K562 (cell line): ENCODE measurements around the gene VWA7. TPM values are rescaled to one million over a fixed set of nuclear protein-coding genes. Genes with fewer than 3 reads are reported as not detected.

Experiments
- CBFA2T2 ChIP-seq: fragments of 450-650 bp; conservative IDR thresholded peaks from 2 replicates; pipeline ENCODE4 v1.6.1; 2017; ENCODE audit warnings: mild to moderate bottlenecking
- CEBPB ChIP-seq: fragments of 450-650 bp; IDR thresholded peaks from 2 replicates; pipeline ENCODE4 v1.6.1; 2016; ENCODE audit warnings: missing genetic modification characterization, missing compliant biosample characterization
- FOSL1 ChIP-seq: fragments of 200-800 bp; sonication (Bioruptor generic); conservative IDR thresholded peaks from 2 replicates; pipeline ENCODE4 v1.6.1; 2016; ENCODE audit warnings: missing genetic modification characterization, missing compliant biosample characterization
- IRF2 ChIP-seq: sonication (generic); formaldehyde crosslinking; IDR thresholded peaks from 2 replicates; pipeline ENCODE4 v1.8.1; 2022; ENCODE audit warnings: mild to moderate bottlenecking, missing genetic modification reagents
- NEUROD1 ChIP-seq: fragments of 150-350 bp; IDR thresholded peaks from 2 replicates; pipeline ENCODE4 v1.6.1; 2014; ENCODE audit warnings: borderline replicate concordance, low read length, low read depth; ENCODE audit not compliant: partially characterized antibody
- NR2C2 ChIP-seq, 2 experiments: fragments of 200-800 bp in 1 of 2; sonication (Bioruptor generic) in 1 of 2; sonication (generic) in 1 of 2; formaldehyde crosslinking in 1 of 2; IDR thresholded peaks; 2 replicates each; pipeline versions ENCODE4 v1.6.1 to v1.8.0; 2016 to 2022; ENCODE audit warnings: mild to moderate bottlenecking in 1 of 2, missing compliant biosample characterization in 1 of 2, missing genetic modification characterization in 1 of 2, missing genetic modification reagents in 1 of 2
- PML ChIP-seq: IDR thresholded peaks from 2 replicates; pipeline ENCODE4 v1.6.1; 2012; ENCODE audit warnings: low read length, inconsistent platforms
- POU5F1 ChIP-seq: fragments of 150-350 bp; IDR thresholded peaks from 2 replicates; pipeline ENCODE4 v1.6.1; 2014; ENCODE audit warnings: borderline replicate concordance, low read length, low read depth, mild to moderate bottlenecking; ENCODE audit not compliant: partially characterized antibody
- PYGO2 ChIP-seq: fragments of 450-650 bp; IDR thresholded peaks from 2 replicates; pipeline ENCODE4 v1.6.1; 2016; ENCODE audit warnings: mild to moderate bottlenecking, missing genetic modification characterization, moderate library complexity, missing compliant biosample characterization
- SIRT6 ChIP-seq: IDR thresholded peaks from one replicate; pipeline ENCODE4 v1.6.1; 2012; ENCODE audit warnings: low read depth, mild to moderate bottlenecking, control low read depth, inconsistent platforms, low read length, moderate library complexity
- SLC30A9 ChIP-seq: fragments of 250-450 bp; sonication (Bioruptor Pico); IDR thresholded peaks from 2 replicates; pipeline ENCODE4 v1.8.0; 2022; ENCODE audit warnings: mild to moderate bottlenecking, moderate library complexity
- YBX1 ChIP-seq: fragments of 450-650 bp; IDR thresholded peaks from 2 replicates; pipeline ENCODE4 v1.7.1; 2016; ENCODE audit warnings: mild to moderate bottlenecking
- ZNF12 ChIP-seq: sonication (generic); formaldehyde crosslinking; IDR thresholded peaks from 2 replicates; pipeline ENCODE4 v1.4.0; 2020; ENCODE audit warnings: mild to moderate bottlenecking, missing genetic modification reagents
- ZNF408 ChIP-seq: fragments of 250-450 bp; sonication (Bioruptor Pico); IDR thresholded peaks from 2 replicates; pipeline ENCODE4 v1.4.0; 2020; ENCODE audit warnings: low read depth, mild to moderate bottlenecking, moderate library complexity
- polyA plus RNA-seq, 8 experiments: library from polyadenylated mRNA; depleted of rRNA in 4 of 8; stranded (reverse) in 5 of 8; unstranded in 3 of 8; fragments of >200 nt; fragmentation: Nextera tagmentation in 2 of 8; fragmentation: Illumina TruSeq in 1 of 8; extraction: Ambion mirVana in 2 of 8; extraction: Trizol in 1 of 8; gene quantifications; 2 replicates each; pipeline versions ENCODE4 v1.2.1 to v1.2.3, GENCODE V29; 2011 to 2014; ENCODE audit warnings: inconsistent platforms in 1 of 8, missing spikeins in 1 of 8
- total RNA-seq, 7 experiments: library from RNA; depleted of rRNA in 6 of 7; stranded (reverse); fragments of >200 nt in 6 of 7; fragmentation: Illumina TruSeq in 2 of 7; extraction: Trizol in 2 of 7; gene quantifications; 2 replicates each; pipeline versions ENCODE4 v1.2.1 to v1.2.3, GENCODE V29; 2011 to 2021; ENCODE audit warnings: low replicate concordance in 1 of 7
- TF ChIP-seq, protein P1 (sequence below): fragments of 250-450 bp; sonication (Bioruptor Pico); IDR thresholded peaks from 2 replicates; pipeline ENCODE4 v1.4.0; 2020; ENCODE audit warnings: mild to moderate bottlenecking, moderate library complexity
- TF ChIP-seq, protein P2 (sequence below): sonication (generic); formaldehyde crosslinking; IDR thresholded peaks from 2 replicates; pipeline ENCODE4 v1.8.0; 2022; ENCODE audit warnings: missing genetic modification reagents, mild to moderate bottlenecking, borderline replicate concordance
- TF ChIP-seq, protein P3 (sequence below): fragments of 150-350 bp; conservative IDR thresholded peaks from 2 replicates; pipeline ENCODE4 v1.6.1; 2014; ENCODE audit warnings: low read length
- TF ChIP-seq, protein P4 (sequence below): fragments of 250-450 bp; sonication (Bioruptor Pico); IDR thresholded peaks from 2 replicates; pipeline ENCODE4 v1.8.0; 2021; ENCODE audit warnings: mild to moderate bottlenecking, moderate library complexity
- TF ChIP-seq, protein P5 (sequence below): fragments of 450-650 bp; IDR thresholded peaks from 2 replicates; pipeline ENCODE4 v1.6.1; 2017; ENCODE audit warnings: antibody characterized with exemption

The VWA7 gene
- total and polyA plus RNA-seq, 9 of the 15 experiments (the other 6 are each of a cell fraction or from before 2014, with no cell fraction given): 0.18 to 2.9 (median 0.95) TPM

DNA sequence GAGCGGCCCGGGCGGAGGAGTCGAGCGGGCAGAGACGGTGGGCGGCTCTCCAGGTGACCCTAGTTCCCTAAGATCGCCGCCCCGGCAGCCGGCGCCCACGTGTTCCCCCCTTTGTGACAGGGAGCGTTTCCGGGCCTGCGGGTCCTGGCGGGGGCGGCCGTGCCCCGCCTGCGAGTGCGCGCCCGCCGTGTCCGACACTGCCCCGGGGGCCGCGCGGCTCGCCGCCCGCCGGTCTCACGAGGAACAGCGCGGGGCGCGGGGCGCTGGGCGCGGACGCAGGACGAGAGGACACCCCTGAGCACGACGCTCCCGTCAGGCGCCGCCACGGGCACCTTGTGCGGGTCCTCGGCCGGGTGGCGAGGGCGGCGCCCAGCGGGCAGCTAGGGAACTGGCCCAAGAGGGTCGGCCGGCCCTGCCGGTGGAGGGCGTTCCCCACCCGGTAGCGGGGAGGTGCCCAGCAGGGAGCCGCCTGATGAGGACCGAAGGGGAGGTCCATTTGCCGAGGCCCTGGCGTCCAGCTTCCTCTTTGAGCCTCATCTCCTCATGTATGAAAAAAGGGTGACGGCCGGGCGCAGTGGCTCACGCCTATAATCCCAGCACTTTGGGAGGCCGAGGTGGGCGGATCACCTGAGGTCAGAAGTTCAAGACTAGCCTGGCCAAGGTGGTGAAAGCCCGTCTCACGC, 18.6 kb upstream of the VWA7 start, which contains the start of gene VARS1 (continued):
- TF ChIP-seq SLC30A9 (CRISPR knock-in tag) (0 out of 2 replicates have a peak, but pooled peaks have one; percentile 55), CBFA2T2 (0 out of 2 replicates have a peak, but pooled peaks have one; percentile 22), ZNF408 (CRISPR knock-in tag) (no peak), CEBPB (tag) (no peak), SIRT6 (no peak), NEUROD1 (peak; percentile 82), PML (peak; percentile 20), FOSL1 (tag) (peak; percentile 64), ZNF12 (peak; percentile 70; the same call in 1 of the 2 replicates), POU5F1 (peak; percentile 82), NR2C2 (CRISPR knock-in tag; IDR thresholded peaks at IDR 0.05) (peak; percentile 74), NR2C2 (tag; IDR thresholded peaks at IDR 0.05) (peak; percentile 91), IRF2 (peak; percentile 88), YBX1 (no peak), PYGO2 (tag) (peak; percentile 13; the same call in 1 of the 2 replicates)
- TF ChIP-seq, protein P1, sequence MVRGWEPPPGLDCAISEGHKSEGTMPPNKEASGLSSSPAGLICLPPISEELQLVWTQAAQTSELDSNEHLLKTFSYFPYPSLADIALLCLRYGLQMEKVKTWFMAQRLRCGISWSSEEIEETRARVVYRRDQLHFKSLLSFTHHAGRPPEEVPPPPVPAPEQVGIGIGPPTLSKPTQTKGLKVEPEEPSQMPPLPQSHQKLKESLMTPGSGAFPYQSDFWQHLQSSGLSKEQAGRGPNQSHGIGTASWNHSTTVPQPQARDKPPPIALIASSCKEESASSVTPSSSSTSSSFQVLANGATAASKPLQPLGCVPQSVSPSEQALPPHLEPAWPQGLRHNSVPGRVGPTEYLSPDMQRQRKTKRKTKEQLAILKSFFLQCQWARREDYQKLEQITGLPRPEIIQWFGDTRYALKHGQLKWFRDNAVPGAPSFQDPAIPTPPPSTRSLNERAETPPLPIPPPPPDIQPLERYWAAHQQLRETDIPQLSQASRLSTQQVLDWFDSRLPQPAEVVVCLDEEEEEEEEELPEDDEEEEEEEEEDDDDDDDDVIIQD (CRISPR knock-in tag): 0 out of 2 replicates have a peak, but pooled peaks have one; percentile 52
- TF ChIP-seq, protein P2, sequence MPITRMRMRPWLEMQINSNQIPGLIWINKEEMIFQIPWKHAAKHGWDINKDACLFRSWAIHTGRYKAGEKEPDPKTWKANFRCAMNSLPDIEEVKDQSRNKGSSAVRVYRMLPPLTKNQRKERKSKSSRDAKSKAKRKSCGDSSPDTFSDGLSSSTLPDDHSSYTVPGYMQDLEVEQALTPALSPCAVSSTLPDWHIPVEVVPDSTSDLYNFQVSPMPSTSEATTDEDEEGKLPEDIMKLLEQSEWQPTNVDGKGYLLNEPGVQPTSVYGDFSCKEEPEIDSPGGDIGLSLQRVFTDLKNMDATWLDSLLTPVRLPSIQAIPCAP: no peak
- TF ChIP-seq, protein P3, sequence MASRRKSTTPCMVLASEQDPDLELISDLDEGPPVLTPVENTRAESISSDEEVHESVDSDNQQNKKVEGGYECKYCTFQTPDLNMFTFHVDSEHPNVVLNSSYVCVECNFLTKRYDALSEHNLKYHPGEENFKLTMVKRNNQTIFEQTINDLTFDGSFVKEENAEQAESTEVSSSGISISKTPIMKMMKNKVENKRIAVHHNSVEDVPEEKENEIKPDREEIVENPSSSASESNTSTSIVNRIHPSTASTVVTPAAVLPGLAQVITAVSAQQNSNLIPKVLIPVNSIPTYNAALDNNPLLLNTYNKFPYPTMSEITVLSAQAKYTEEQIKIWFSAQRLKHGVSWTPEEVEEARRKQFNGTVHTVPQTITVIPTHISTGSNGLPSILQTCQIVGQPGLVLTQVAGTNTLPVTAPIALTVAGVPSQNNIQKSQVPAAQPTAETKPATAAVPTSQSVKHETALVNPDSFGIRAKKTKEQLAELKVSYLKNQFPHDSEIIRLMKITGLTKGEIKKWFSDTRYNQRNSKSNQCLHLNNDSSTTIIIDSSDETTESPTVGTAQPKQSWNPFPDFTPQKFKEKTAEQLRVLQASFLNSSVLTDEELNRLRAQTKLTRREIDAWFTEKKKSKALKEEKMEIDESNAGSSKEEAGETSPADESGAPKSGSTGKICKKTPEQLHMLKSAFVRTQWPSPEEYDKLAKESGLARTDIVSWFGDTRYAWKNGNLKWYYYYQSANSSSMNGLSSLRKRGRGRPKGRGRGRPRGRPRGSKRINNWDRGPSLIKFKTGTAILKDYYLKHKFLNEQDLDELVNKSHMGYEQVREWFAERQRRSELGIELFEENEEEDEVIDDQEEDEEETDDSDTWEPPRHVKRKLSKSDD: peak; percentile 62; the same call in 1 of the 2 replicates
- TF ChIP-seq, protein P4, sequence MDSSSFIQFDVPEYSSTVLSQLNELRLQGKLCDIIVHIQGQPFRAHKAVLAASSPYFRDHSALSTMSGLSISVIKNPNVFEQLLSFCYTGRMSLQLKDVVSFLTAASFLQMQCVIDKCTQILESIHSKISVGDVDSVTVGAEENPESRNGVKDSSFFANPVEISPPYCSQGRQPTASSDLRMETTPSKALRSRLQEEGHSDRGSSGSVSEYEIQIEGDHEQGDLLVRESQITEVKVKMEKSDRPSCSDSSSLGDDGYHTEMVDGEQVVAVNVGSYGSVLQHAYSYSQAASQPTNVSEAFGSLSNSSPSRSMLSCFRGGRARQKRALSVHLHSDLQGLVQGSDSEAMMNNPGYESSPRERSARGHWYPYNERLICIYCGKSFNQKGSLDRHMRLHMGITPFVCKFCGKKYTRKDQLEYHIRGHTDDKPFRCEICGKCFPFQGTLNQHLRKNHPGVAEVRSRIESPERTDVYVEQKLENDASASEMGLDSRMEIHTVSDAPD (CRISPR knock-in tag): no peak
- TF ChIP-seq, protein P5, sequence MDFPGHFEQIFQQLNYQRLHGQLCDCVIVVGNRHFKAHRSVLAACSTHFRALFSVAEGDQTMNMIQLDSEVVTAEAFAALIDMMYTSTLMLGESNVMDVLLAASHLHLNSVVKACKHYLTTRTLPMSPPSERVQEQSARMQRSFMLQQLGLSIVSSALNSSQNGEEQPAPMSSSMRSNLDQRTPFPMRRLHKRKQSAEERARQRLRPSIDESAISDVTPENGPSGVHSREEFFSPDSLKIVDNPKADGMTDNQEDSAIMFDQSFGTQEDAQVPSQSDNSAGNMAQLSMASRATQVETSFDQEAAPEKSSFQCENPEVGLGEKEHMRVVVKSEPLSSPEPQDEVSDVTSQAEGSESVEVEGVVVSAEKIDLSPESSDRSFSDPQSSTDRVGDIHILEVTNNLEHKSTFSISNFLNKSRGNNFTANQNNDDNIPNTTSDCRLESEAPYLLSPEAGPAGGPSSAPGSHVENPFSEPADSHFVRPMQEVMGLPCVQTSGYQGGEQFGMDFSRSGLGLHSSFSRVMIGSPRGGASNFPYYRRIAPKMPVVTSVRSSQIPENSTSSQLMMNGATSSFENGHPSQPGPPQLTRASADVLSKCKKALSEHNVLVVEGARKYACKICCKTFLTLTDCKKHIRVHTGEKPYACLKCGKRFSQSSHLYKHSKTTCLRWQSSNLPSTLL: peak; percentile 82
